Umbilical cord (tissue), 2 donors: Measurements from ENCODE around the gene SEZ6L2. TPM values are rescaled to one million over a fixed set of nuclear protein-coding genes. Genes with fewer than 3 reads are reported as not detected.
"Not testable (repeated sequence)": the region's sequence is repeated elsewhere in the genome, so short reads cannot be mapped to it uniquely, and the experiment has no call there.

ENCODE experiments used
- DNase-seq: peaks from one replicate; pipeline ENCODE4 v3.0.0-alpha.2; 2015; ENCODE audit warnings: low spot score
- total RNA-seq: library from RNA; depleted of rRNA; stranded (reverse); fragments of >200 nt; gene quantifications from one replicate; pipeline ENCODE4 v1.2.3, GENCODE V29; 2014; ENCODE audit warnings: low replicate concordance; ENCODE audit not compliant: insufficient read depth

The SEZ6L2 gene
- total RNA-seq, 1 donor from 2014 or later = 12.5 TPM

GRCh38 chr16:29858149-29858849 is 41.1 kb downstream of the SEZ6L2 start:
- no peak for DNase-seq

DNA sequence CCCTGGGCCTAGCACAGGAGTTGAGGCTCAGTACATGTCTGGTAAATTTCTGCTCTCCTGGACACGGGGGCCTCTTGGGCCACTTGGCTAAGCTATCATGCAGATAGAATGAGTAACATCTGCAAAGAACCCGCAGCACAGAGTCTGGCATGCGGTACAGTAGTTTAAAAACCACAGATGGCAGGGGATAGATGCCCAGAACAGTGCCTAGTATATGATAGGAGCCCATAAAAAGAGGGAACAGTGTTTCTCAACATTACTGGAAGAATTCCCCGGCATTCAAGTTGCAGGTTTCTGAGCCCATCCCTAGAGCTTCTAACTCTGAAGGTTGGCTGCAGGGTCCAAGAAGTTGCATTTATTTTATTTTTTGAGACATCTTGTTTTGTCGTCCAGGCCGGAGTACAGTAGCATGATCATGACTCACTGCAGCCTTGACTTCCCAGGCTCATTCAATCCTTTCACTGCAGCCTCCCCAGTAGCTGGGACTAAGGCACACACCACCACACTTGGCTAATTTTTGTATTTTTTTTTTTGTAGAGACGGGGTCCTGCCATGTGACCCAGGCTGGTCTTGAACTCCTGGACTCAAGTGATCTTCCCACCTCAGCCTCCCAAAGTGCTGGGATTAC is 42.1 kb downstream of the SEZ6L2 start:
- peak; percentile 25 for DNase-seq

GRCh38 chr16:29854520-29855100 is 44.7 kb downstream of the SEZ6L2 start:
- no peak for DNase-seq

DNA sequence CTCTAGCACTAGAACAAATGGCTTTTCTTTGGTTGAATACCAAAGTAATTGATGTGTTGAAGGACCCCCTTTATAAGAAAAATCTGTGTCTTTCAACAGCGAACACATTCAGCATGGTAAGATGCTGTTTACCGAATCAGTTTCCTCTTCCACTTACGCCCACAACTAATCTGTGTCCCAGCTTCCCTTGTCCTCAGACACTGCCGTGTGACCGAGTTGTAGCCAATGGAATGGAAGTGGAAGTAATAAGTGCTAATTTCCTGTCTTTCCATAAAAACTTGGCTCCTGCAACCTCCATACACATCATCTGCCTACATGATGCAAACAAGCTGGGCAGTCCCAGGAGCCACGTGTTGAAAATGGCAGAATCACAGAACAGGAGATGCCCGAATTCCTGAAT is 46.7 kb downstream of the SEZ6L2 start:
- DNase-seq = no peak

GRCh38 chr16:29850998-29851397 is 48.4 kb downstream of the SEZ6L2 start:
- DNase-seq = no peak

DNA sequence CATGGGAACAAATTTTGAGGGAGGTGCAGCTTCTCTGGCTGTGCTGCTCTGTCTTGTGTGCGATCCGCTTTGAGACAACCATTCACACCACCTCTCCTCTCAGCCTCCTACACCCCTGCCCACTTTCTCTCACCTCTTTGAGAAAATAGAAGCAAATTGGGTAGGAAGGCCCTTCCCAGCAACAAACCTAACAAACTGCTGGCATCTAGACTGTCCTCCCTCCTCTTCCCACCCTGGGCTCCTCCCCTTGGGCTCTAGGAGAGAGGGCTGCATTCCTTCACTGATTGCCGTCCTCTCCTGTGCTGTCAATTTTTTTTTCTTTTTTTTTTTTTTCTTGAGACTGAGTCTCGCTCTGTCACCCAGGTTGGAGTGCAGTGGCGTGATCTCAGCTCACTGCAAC is 49.8 kb downstream of the SEZ6L2 start:
- DNase-seq = peak; percentile 47

GRCh38 chr16:29848420-29849297 is 50.7 kb downstream of the SEZ6L2 start:
- DNase-seq = peak; percentile 42

DNA sequence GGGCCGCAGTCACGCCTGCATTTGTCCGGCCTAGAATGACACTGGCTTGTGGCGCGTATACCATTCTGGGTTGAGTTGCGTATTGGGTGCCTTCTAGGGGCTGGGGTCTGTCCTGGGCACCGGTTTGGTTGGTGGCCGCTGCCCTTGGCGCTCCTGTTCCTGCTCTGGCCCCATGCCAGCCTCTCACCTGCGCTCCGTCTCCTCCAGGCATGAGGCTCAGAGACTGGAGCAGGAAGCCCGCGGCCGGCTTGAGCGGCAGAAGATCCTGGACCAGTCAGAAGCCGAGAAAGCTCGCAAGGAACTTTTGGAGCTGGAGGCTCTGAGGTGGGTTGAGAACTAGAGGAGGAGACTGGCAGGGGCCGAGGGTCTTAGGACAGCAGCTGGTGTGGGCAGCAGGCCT is 53.7 kb downstream of the SEZ6L2 start:
- DNase-seq = no peak

DNA sequence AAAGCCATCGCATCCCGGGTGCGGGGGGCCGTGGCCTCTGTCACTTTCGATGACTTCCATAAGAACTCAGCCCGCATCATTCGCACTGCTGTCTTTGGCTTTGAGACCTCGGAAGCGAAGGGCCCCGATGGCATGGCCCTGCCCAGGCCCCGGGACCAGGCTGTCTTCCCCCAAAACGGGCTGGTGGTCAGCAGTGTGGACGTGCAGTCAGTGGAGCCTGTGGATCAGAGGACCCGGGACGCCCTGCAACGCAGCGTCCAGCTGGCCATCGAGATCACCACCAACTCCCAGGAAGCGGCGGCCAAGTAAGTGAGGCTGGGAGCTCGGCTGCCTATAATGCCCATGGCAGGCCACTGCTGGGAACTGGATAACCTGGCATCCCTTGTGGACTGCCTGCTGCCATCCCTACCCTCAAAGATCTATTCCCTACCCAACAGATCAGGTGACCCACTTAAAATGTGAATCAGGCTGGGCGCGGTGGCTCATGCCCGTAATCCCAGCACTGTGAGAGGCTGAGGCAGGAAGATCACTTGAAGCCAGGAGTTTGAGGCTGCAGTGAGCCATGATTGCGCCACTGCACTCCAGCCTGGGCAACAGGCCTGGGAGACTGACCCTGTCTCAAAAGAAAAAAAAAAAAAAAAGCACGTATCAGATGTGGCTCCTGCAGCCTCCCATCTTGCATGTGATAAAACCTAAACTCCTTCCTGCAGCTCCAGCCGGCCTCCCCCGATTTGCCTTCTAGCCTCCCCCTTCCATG is 54.6 kb downstream of the SEZ6L2 start:
- peak; percentile 40 for DNase-seq

- no peak for DNase-seq
These were observed 55.4 kb downstream of the SEZ6L2 start for GRCh38 chr16:29843931-29844330.

DNA sequence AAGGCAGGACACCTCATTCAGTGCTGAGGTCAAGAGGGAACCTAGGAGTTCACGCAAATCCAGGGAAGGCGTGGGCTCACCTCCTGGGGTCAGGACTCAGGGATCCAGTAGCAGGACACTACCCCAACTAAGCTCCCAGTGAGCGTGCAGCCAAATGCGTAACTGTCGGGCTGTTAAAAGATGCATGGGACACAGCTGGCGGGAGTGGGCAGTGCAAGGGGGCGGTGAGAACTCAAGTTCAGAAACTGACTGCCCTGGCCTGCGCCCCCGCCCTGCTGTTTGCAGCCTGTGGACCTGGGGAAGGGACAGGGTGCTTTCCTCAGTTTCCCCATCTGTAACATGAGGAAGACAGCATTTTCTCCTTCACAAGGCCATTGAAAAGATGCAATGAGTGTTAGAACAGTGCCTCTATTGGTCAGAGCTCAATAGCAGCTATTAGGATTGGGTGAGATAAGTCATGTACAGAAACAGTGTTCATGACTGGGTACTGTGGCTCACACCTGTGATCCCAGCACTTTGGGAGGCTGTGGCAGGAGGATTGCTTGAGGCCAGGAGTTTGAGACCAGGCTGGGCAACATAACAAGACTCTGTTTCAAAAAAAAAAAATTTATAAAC is 56.5 kb downstream of the SEZ6L2 start:
- no peak for DNase-seq

DNA sequence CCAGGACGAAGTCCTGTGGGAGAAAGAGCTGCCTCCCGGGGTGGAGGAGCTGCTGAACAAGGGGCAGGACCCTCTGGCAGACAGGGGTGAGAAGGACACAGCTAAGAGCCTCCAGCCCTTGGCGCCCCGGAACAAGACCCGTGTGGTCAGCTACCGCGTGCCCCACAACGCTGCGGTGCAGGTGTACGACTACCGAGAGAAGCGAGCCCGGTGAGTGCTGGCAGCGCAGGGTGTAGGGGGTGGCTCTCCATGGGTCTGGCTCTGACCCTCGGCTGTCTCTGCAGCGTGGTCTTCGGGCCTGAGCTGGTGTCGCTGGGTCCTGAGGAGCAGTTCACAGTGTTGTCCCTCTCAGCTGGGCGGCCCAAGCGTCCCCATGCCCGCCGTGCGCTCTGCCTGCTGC is 57.7 kb downstream of the SEZ6L2 start:
- no peak for DNase-seq

- no peak for DNase-seq
These were observed 59.1 kb downstream of the SEZ6L2 start for GRCh38 chr16:29840240-29840639.

- peak; percentile 25 for DNase-seq
These were observed 59.5 kb downstream of the SEZ6L2 start for GRCh38 chr16:29839822-29840221.

GRCh38 chr16:29837841-29838240 is 61.5 kb downstream of the SEZ6L2 start:
- peak; percentile 58 for DNase-seq

GRCh38 chr16:29836623-29837022 is 62.7 kb downstream of the SEZ6L2 start:
- no peak for DNase-seq

GRCh38 chr16:29835926-29836325 is 63.4 kb downstream of the SEZ6L2 start:
- DNase-seq = no peak

DNA sequence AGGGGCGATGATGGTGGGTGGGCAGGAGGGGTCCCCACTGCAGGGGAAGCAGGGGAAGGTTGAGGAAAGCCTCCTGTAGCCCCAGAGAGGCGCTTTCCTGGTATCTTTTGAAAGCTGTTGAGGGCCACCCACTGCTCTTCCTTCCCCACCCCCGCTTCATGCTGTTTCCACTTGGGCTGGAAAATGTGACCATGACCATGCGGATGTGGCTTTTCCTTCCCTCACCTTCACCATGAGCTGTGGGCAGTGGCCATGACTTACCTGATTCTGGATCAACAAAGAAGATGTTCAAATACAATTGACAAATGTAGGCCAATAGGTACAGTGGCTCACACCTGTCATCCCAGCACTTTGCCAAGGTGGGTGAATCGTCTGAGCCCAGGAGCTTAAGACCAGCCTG is 65.3 kb downstream of the SEZ6L2 start:
- DNase-seq = no peak

DNA sequence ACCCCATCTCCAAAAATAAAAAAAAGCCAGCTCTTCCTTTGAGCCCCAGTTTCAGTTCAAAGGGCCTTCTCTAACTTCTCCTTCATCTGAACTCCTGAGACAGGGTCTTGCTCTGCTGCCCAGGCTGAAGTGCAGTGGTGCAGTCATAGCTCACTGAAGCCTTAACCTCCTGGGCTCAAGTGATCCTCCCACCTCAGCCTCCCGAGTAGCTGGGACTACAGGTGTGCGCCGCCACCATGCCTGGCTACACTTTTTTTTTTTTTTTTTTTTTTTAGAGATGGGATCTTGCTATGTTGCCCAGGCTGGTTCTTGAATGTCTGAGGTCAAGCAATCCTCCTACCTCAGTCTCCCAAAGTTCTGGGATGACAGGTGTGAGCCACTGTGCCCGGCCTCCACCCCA is 66.1 kb downstream of the SEZ6L2 start:
- not testable (repeated sequence) for DNase-seq

GRCh38 chr16:29831490-29831889 is 67.9 kb downstream of the SEZ6L2 start:
- no peak for DNase-seq

- DNase-seq = no peak
These were observed 68.6 kb downstream of the SEZ6L2 start for GRCh38 chr16:29830774-29831173.
